HepG2 (cell line): ENCODE measurements around the gene BICRA. TPM values are rescaled to one million over a fixed set of nuclear protein-coding genes. Genes with fewer than 3 reads are reported as not detected.

ENCODE experiments used
- HNF1A ChIP-seq, 2 experiments: sonication (generic) in 1 of 2; formaldehyde crosslinking in 1 of 2; IDR thresholded peaks; 2 replicates each; pipeline versions ENCODE4 v1.4.0 to v1.6.1; 2016 to 2020; ENCODE audit warnings: borderline replicate concordance in 1 of 2, low read depth in 1 of 2, mild to moderate bottlenecking in 1 of 2, missing genetic modification reagents in 1 of 2
- JUND ChIP-seq: sonication (generic); formaldehyde crosslinking; IDR thresholded peaks from 2 replicates; pipeline ENCODE4 v1.8.0; 2022; ENCODE audit warnings: mild to moderate bottlenecking, missing genetic modification reagents
- MIER3 ChIP-seq: IDR thresholded peaks from 2 replicates; pipeline ENCODE4 v1.6.1; 2016; ENCODE audit warnings: missing compliant biosample characterization, borderline replicate concordance
- REST ChIP-seq, 2 experiments: IDR thresholded peaks; 2 replicates each; pipeline ENCODE4 v1.6.1; 2011 to 2012; ENCODE audit warnings: low read length in 2 of 2, borderline replicate concordance in 1 of 2, low read depth in 1 of 2, mild to moderate bottlenecking in 1 of 2, moderate library complexity in 1 of 2
- SNAPC5 ChIP-seq: sonication (generic); formaldehyde crosslinking; IDR thresholded peaks from 2 replicates; pipeline ENCODE4 v1.8.1; 2023; ENCODE audit warnings: mild to moderate bottlenecking, missing genetic modification reagents, borderline replicate concordance
- SOX5 ChIP-seq: IDR thresholded peaks from 2 replicates; pipeline ENCODE4 v1.6.1; 2016; ENCODE audit warnings: borderline replicate concordance
- THYN1 ChIP-seq: sonication (generic); formaldehyde crosslinking; IDR thresholded peaks from 2 replicates; pipeline ENCODE4 v1.8.1; 2023; ENCODE audit warnings: low read depth, mild to moderate bottlenecking, moderate library complexity, missing genetic modification reagents, borderline replicate concordance
- ZBTB39 ChIP-seq: sonication (generic); formaldehyde crosslinking; IDR thresholded peaks from 2 replicates; pipeline ENCODE4 v1.5.0; 2020; ENCODE audit warnings: missing genetic modification reagents
- ZMAT5 ChIP-seq: sonication (generic); formaldehyde crosslinking; IDR thresholded peaks from 2 replicates; pipeline ENCODE4 v1.5.0; 2020; ENCODE audit warnings: mild to moderate bottlenecking, low read depth, missing genetic modification reagents, borderline replicate concordance
- ZNF264 ChIP-seq: sonication (generic); formaldehyde crosslinking; IDR thresholded peaks from 2 replicates; pipeline ENCODE4 v1.4.0; 2020; ENCODE audit warnings: missing genetic modification reagents
- ZNF512B ChIP-seq: sonication (generic); formaldehyde crosslinking; IDR thresholded peaks from 2 replicates; pipeline ENCODE4 v1.5.1; 2020; ENCODE audit warnings: missing genetic modification reagents, mild to moderate bottlenecking, borderline replicate concordance
- ZNF747 ChIP-seq: sonication (generic); formaldehyde crosslinking; IDR thresholded peaks from 2 replicates; pipeline ENCODE4 v1.8.1; 2023; ENCODE audit warnings: missing genetic modification reagents, mild to moderate bottlenecking, borderline replicate concordance
- polyA plus RNA-seq, 8 experiments: library from polyadenylated mRNA; depleted of rRNA in 3 of 8; stranded (reverse) in 7 of 8; unstranded in 1 of 8; fragments of >200 nt; fragmentation: Illumina TruSeq in 4 of 8; extraction: Trizol in 4 of 8; gene quantifications; 2 replicates each; pipeline versions ENCODE4 v1.2.1 to v1.2.3, GENCODE V29; 2011 to 2016; ENCODE audit warnings: low read depth in 4 of 8, missing spikeins in 1 of 8, mixed read lengths in 1 of 8; ENCODE audit not compliant: insufficient read depth in 1 of 8
- total RNA-seq, 5 experiments: library from RNA; depleted of rRNA; stranded (reverse); fragments of >200 nt; fragmentation: Illumina TruSeq; extraction: Trizol; gene quantifications; 2 replicates each; pipeline ENCODE4 v1.2.3, GENCODE V29; 2016; ENCODE audit warnings: low read depth in 1 of 5

BICRA gene
- total and polyA plus RNA-seq, 2 of the 13 experiments (the other 11 are each of a cell fraction or from before 2014, with no cell fraction given) = 0.55 to 0.71 TPM

GRCh38 chr19:47745010-47745901, 136.3 kb downstream of the BICRA start, which contains the start of gene NOP53 (continued):
- 0 out of 2 replicates have a peak, but pooled peaks have one; percentile 36 for TF ChIP-seq ZBTB39
- no peak for TF ChIP-seq HNF1A (IDR thresholded peaks at IDR 0.05; ENCODE audit: low read depth)
- TF ChIP-seq HNF1A (CRISPR knock-in tag; IDR thresholded peaks at IDR 0.05; ENCODE audit: borderline replicate concordance) = no peak
- no peak for TF ChIP-seq ZMAT5 (CRISPR knock-in tag)
- TF ChIP-seq REST (IDR thresholded peaks at IDR 0.05; ENCODE audit: borderline replicate concordance in 1 of 2, low read depth in 1 of 2, low read length in 2 of 2) = peak in 1 of 2 experiments; percentile 53; a peak in 1 of 4 replicates
- TF ChIP-seq SOX5 (CRISPR knock-in tag) = no peak
- no peak for TF ChIP-seq ZNF264
- no peak for TF ChIP-seq THYN1
- no peak for TF ChIP-seq JUND (CRISPR knock-in tag)
- TF ChIP-seq ZNF512B (CRISPR knock-in tag) = no peak
- TF ChIP-seq SNAPC5 = no peak
- 0 out of 2 replicates have a peak, but pooled peaks have one; percentile 40 for TF ChIP-seq ZNF747
- peak; percentile 85; the same call in 1 of the 2 replicates for TF ChIP-seq MIER3 (CRISPR knock-in tag)
